Measurements from ENCODE around the gene HOXC6.
"Not testable (repeated sequence)": the region's sequence is repeated elsewhere in the genome, so short reads cannot be mapped to it uniquely, and the experiment has no call there.

DNA sequence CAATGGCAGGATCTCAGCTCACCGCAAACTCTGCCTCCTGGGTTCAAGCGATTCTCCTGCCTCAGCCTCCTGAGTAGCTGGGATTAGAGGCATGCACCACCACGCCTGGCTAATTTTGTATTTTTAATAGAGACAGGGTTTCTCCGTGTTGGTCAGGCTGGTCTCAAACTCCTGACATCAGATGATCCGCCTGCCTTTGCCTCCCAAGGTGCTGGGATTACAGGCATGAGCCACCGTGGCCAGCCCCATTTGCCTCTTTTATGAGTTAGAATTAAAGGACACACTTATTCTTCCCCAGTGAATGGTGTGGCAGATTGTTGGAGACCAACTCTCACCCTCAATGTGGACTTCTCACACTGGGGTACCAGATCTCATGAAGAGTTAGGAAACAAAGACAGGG is 13.8 kb downstream of the HOXC6 start:
- not testable (repeated sequence) for TF ChIP-seq POLR2A (IDR thresholded peaks at IDR 0.05)
- TF ChIP-seq, protein P1, sequence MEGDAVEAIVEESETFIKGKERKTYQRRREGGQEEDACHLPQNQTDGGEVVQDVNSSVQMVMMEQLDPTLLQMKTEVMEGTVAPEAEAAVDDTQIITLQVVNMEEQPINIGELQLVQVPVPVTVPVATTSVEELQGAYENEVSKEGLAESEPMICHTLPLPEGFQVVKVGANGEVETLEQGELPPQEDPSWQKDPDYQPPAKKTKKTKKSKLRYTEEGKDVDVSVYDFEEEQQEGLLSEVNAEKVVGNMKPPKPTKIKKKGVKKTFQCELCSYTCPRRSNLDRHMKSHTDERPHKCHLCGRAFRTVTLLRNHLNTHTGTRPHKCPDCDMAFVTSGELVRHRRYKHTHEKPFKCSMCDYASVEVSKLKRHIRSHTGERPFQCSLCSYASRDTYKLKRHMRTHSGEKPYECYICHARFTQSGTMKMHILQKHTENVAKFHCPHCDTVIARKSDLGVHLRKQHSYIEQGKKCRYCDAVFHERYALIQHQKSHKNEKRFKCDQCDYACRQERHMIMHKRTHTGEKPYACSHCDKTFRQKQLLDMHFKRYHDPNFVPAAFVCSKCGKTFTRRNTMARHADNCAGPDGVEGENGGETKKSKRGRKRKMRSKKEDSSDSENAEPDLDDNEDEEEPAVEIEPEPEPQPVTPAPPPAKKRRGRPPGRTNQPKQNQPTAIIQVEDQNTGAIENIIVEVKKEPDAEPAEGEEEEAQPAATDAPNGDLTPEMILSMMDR (IDR thresholded peaks at IDR 0.05): not testable (repeated sequence)

Data from esophagus squamous epithelium (tissue), 4 donors.